ENCODE results near the gene FOXA1.
A peak's percentile ranks its signal among the peaks of the same experiment; 100 is the strongest.

Gene FOXA1

DNA sequence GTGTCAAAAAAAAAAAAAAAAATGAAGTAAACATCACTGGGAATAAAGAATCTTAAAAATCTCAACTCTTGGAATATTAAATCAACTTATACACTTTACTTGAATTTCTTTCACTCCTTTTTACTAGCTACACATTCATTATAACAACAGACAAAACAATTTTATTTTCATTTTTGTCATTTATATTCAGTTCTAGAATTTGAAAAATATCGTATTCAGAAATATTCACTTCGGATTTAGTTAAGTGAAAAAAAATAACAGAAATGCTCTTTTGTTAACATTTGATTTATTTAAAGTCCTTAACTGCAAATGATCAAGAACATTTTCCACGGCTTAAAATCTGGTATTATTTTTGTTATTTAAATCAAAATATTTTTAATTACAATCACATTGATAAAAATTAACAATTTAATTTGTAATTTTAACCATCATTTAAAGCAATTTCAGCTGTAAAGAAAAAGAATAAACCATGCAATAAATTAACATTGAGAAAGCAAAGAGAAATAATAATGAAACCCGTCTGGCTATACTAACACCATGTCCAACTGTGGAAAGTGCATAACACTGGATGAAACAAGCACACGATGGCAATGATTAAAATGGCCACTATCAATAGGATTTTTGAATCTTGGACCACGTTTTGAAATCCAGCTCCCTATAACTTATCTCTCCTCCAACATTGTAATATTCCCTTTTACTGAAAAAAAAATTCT is 5.2 kb downstream of the FOXA1 start:
- no peak for DNase-seq (ENCODE audit: low spot score)

DNA sequence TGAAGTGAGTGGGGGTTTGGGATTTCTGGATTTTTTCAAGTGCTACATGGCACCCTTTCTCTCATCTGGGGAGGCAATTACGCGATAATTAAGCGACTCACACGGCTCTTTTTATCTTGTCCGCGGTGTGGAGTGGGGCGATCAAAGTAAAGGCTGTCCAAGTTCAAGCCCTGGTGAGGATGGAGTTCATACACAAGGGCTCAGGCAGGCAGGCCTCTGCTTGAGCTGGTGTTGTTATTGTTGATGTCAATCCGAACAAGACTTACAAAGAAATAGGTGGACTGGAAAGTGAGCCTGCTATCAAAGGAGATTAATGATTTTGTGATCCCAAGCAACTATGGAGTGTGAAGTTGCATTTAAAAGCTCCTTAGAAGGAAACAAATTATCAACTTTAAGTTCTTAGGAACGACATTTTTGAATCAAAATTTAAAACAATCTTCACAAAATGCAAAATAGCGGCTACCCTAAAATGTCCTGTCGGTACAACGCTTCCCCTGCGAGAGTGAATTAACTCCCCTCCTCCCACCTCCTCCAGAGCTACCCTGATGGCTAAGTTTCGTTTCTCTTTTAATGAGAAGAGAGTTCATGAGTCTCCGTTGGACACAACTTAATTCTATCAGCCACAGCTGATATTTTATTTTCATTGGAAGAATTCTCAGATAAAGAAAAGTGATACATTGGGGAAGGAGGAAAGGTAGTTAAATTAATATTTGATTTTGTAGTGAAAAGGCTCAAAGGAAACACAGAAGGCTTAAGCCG is 5.9 kb downstream of the FOXA1 start:
- DNase-seq (ENCODE audit: low spot score): no peak

GRCh38 chr14:37588667-37588955 is 6.4 kb downstream of the FOXA1 start:
- no peak for DNase-seq (ENCODE audit: low spot score)

DNA sequence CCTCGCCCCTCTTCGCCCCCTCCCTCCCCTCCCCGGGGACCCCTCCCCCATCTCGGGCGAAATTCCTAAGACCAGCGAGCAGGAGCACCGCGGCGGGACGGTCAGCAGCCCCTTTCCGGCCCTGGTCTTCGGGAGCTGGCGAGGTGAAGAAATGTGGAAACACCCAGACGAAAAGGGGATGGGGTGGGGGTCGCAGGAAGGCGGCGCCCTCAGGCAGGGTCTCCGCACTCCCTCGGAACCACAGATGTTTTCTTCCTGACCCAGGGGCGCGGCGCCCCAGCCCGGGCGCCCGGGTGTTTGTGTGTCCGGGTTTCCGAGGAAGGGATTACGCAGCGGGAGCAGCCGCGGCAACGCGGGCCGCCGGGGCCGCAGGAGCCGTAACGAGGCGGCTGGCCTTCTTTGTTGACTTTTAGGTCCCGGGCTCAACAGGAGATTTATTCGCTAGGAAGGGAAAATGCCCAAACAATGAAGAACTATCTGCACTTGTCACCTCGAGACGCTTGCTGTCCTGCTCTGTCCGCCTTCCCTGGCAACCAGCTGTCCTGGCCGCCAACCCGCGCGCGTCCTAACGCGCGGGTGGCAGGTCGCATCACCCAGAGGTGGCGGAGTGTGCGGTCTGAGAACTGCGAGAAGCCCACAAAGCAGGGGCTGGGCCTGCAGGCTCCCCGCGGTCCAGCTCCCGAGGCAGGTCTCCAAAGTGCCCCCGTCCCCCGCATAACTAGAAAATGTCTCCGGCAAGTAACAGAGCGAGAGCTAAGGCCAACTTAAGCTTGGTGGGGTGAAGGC is 7.0 kb downstream of the FOXA1 start:
- no peak for DNase-seq (ENCODE audit: low spot score)

GRCh38 chr14:37587131-37587803 is 7.8 kb downstream of the FOXA1 start:
- no peak for DNase-seq (ENCODE audit: low spot score)

DNA sequence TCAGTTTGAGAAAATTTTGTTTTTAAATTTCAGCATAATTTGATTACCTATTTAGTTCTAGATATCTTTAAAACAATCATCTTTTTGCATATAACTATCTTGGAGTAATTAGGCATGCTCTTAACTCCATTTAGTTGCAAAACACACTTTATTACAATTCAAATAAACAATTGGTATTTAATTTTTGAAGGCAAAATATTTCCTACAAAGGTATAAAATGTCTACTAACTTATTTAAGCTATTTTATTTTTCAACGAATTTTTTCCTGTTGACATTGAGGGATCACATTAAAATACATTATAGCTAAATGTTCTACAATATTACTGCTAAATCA is 8.3 kb downstream of the FOXA1 start:
- no peak for DNase-seq (ENCODE audit: low spot score)

DNA sequence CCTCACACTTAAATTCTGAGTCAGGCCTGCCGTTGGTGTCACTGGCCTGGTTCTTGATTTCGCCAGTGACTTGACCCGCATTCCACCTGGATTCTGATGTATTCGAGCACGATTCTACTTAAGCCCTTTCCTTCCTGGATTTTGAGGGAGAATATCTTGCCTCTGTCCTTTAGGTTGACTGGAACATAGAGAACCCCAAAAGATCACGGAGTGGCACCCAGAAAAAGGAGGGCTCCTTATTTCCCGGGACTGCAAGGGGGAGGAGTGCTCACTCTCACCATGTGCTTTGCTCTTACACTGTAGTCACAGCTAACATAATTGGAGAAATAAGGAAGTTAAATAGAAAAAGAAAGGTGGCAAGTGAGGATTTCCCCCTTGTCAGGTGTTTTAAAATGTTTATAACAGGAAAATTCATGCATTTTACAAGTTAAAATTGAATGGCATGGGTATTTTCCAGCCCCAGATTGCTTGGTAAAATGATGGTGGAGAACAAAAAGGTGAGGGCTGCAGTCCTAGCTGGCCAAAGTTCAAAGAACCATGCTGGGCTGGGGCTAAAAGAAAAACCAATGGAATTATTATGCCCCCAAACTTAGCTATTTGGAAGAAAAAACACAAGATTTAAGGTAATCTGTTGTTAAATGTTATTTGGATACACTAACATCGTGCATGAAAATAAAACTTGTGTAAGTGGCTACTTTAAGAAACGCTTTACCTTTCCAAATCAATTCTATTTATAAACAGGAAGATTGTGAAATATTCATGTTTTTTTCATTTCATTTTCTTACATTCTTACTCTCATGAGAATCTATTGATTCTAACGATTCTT is 8.9 kb downstream of the FOXA1 start:
- no peak for DNase-seq (ENCODE audit: low spot score)

DNA sequence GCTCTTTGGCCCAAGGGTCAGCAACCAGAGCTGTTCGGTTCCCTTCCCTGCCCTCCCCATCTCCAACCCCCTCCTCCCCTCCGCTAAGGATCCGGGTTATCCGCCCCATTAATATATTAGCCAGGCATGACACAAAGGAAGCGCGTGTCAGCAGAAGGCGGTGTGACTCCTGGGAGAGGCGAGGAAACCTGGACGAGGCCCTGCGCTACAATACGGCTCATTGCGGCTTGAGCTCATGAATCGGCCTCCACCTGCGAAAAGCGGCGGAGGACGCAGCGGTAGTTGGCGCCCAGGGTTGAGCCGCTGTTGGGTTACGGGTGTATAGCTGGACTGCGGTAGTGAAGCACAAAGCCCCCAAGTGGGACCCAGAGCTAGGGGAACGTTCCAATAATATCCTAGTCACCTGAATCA is 9.9 kb downstream of the FOXA1 start:
- no peak for DNase-seq (ENCODE audit: low spot score)

DNA sequence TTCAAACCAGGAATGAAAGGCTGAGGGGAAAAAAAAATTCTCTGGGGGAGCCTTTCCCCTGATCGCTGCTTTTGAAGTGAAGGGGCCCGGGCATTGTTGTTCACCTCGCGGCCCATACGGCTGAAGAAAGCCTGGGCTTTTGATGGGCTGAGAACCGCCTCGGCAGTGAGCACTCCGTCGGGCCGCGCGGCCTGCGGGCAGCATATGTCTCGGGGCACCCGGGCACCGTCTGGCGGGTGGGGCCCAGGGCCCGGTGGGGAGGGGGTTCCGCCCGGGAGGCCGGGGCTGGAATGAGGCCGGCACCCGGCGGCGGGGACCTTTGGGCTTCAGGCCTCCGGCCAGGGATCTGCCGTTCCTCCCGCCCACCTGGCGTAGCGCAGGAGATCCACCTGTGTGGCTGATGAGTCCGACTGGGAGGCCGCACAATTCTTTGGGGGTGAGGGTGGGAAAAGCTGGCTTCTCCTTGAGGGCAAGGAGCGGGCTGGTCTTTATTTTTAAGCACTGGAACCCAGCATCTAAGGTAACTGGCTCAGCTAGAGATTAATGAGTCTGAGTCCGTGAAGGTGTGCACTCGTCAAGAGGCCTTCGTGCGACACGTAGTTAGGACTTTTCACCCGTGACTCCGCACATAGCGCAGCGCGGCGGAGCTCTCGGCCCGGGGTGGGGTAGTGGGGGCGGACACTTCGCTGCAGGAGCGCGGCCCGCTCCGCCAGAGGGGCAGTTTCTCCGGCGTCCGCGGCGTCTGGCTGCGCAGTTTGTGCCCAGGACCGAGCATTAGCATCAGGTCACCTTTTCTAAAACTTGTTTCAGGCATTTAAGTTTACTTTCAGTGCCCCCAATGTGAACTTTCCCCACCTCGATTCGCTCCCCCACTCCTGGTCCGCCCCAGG is 10.6 kb downstream of the FOXA1 start:
- DNase-seq (ENCODE audit: low spot score): no peak

DNA sequence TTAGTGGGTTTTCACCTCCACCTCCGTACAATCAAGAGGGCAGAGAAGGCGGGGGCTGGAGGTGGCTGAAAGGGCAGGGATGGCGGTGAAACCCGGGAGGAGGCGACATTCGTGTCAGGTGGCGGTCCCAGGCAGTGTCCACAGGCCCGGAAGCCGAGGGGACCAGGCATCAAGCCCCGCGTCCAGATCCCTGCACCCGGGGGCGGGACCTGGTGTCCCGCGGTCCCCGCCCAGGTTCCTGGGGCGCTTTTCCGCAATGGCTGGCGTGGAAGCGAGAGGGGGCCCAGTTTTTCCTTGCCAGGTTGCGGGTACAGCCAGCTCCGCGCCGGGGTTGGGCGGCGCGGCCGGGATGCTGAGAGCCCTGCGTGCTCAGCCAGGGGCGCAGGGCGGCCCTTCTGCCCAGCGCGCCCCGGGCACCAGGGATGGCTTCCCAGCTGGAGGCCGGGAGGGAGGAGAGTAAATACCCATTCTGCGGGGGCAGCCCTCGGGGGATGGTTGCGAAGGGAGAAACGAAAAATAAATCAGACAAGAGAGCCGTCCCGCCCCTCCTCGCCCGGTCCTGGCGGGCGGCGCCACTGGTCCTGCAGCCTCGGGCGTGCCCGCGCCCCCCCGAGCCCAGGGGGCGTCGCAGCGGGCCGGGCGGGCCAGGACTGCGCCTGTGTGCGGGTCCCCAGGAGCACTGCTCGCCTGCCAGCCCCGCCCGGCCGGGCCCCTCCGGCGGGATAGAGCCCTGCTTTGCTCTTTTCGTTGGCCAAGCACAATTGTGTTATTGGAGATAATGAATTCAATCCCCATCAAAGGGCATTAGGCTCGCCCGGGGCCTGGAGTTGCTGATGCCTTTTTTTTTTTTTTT is 11.5 kb downstream of the FOXA1 start:
- DNase-seq (ENCODE audit: low spot score): no peak

GRCh38 chr14:37580146-37580545 is 14.9 kb downstream of the FOXA1 start:
- DNase-seq (ENCODE audit: low spot score): no peak

DNA sequence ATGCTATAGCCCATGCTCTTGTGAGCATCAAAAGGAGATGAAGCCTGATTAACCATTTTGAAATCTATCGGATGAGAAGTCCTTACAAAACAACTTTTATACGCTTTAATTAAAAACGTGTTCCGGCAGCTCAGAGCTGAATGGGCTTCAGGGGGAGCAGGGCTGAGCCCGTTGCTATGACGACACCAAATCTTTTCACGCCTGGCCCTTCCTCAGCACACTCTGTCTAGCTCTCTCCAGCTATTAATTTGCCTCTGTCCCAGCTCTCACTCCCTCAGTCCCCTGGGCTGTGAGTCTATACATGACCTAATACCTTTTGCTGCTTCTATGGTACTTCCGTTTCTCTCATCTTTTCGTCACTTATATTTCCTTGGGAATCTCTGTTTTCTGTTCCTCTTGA is 15.8 kb downstream of the FOXA1 start:
- no peak for DNase-seq (ENCODE audit: low spot score)

DNA sequence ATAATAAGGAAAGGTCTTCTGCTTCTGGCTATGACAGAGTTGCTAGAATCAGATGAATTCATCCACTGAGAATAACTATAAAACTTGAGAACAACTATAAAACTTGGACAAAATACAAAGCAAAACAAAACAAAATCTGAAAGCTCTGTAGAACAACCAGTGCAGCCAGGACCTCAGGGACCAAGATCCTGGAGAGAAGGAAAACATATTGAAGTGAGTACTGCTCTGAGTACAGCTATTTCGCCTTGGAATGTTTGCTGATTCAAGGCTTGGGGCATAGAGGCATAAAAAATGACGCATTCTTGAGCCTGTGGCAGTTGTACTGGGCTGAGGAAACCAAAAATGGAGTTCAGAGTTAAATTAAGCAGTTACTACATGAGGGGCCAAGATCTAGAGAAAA is 21.7 kb downstream of the FOXA1 start:
- DNase-seq (ENCODE audit: low spot score): no peak

- no peak for DNase-seq (ENCODE audit: low spot score)
These were observed 23.7 kb downstream of the FOXA1 start for GRCh38 chr14:37571391-37571790.

- DNase-seq (ENCODE audit: low spot score): no peak
These were observed 25.3 kb downstream of the FOXA1 start for GRCh38 chr14:37569729-37570128.

- no peak for DNase-seq (ENCODE audit: low spot score)
These were observed 28.2 kb downstream of the FOXA1 start for GRCh38 chr14:37566811-37567371.

GRCh38 chr14:37565550-37565949 is 29.5 kb downstream of the FOXA1 start:
- DNase-seq (ENCODE audit: low spot score): no peak

DNA sequence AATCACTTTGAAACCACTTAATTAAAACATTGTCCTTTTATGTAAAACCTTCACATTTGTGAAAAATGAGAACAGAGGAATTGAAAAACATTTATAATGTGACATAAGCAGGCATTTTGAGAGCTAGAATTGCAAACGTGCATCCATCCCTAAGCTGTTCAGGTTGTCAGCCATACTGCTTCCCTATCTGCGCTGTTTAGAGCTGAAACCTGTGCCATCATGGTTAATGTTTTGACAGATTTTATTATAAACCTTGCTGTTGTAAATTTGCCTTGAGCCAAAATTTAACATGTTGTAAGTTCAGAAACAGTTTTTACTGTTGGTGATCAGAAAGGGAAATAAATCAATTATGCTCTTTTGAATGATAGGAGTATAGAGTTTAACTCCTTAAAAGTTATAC is 31.9 kb downstream of the FOXA1 start:
- no peak for DNase-seq (ENCODE audit: low spot score)

DNA sequence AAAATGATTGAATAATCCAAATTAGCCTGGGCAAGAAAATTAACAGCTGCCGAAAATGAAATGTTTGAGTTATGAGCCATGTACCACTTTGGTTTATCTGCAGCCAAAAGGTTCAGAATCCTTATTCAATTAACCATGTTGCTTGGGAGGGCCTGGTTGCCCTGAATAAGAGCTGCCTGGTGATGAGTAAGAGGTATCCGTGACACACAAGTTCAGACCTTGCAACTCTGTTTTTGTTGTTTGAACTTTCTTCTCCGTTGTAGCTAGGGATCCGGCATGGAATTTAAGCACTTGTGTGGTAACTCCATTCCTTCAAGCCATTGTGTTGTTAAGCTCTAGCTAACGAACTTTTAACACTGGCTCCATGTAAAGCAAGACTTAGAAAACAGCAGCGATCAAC is 35.7 kb downstream of the FOXA1 start:
- DNase-seq (ENCODE audit: low spot score): peak; percentile 21

DNA sequence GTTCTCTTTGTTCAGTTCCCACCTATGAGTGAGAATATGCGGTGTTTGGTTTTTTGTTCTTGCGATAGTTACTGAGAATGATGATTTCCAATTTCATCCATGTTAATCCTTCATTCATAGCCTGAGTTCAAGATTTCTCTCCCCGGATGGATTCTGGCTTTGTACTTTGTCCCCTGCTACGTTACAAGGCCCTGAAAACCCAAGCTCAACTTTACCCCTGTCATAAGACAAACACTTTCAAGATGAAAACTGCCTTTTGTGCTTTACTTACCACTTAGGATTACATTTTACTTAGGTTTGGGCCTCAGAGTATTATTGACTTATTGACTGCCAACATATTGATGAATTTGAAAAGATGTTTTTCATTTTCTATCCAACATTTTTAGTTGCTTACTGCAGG is 36.3 kb downstream of the FOXA1 start:
- no peak for DNase-seq (ENCODE audit: low spot score)
